HG02870 (cell line): ENCODE measurements around the gene TTLL11.

Experiments used
- ATAC-seq: cut with Tn5 transposase; IDR thresholded peaks from one replicate; pipeline ENCODE4 v1.9.1; 2021; ENCODE audit warnings: mild to moderate bottlenecking, moderate library complexity; ENCODE audit not compliant: unreplicated experiment

TTLL11 gene

DNA sequence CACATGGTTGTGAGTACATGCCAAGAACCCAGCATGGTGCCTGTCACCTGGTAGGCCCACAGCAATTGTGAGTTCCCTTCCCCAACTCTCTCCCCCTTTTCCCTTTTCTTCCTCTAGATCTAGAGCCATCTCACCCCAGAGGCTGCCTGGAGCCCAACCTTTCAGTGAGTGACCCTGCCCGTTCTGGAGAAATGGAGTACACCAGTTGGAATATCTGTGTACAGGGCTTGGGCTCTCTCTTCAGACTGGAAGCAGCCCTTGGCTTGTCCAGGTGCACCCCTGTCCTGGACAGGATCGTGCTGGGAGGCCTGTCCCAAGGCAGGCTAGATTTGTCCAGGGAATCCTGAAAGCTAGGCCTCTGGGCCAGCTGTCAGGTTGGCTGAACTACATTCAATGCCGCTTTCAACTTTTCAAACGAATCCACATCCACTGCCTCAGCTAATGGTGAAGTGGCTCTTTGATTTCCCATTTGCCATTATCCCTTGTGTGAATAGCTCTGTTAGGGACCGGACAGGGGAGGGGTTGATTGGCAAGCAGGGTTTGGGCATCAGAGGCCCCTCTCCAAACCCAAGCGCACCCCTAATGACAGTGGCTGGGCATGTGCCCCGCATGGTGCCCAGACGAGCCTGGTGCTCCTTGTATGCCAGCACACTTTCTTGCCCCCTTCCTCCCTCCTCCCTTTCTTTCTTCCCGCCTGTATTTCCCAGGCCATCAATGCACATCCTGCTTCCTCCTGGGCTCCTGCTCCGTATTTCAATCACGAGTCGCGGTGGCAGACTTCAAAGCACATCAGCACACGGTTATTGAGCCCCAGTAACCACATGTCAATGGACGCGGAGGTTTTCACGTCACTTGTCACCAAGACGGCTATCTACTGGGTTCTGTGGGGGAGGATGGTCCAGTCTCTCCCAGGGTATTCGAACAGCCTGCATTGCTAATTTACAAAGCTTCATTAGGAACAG, 230.5 kb downstream of the TTLL11 start:
- ATAC-seq = no peak

DNA sequence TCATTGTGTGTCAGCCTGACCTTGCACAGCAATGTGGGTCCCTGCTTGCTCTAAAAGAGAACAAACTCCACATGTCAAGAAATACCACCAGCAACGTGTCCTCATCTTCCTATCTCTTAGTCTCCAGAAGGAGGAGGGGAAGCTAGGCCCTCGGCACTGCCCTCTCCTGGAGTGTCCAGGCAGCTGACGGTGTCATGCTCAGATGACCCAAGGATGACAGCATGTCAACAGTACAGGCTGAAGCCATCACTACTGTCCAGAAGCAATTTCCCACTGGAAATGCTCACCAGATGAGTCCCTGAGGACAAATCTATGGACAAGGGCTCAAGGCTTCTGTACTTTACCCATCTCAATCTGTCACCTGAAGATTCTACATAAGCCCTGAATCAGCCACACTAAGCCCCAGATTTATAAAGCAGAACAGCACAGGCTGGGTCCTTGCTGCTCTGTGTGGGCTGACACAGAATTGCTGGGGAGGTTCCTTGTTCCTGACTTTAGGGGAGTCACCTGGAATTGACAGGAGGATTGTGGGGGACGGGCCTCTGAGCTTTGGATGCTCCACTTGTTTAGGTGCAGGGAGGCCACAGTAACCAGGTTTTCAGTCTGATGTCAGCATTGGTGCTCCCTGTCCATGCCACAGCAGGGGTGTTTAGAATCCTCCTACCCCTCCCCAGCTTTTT, 231.5 kb downstream of the TTLL11 start:
- no peak for ATAC-seq

GRCh38 chr9:121860744-121861143, 232.4 kb downstream of the TTLL11 start:
- ATAC-seq = no peak

DNA sequence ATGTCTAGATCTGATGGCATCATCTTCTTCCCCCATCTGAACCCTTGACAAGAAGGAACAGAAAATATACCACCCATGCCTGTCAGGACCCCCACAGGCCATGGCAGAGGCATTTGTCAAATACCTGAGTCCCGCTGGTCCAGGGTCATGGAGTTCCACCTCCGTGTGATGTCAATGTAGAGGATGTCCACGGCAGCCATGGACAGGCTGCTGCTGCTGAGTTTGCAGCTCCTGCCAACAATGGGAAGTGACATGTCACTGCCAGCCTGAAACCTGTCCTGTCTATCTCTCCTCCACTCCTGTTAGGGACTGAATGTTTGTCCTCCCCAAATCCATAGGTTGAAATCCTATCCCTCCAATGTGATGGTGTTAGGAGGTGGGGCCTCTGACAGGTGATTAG, 232.9 kb downstream of the TTLL11 start:
- ATAC-seq = no peak

GRCh38 chr9:121859646-121860045, 233.5 kb downstream of the TTLL11 start:
- no peak for ATAC-seq

GRCh38 chr9:121858788-121859187, 234.3 kb downstream of the TTLL11 start:
- ATAC-seq = no peak

- no peak for ATAC-seq
Measured at GRCh38 chr9:121857928-121858327, 235.2 kb downstream of the TTLL11 start.

GRCh38 chr9:121855476-121855875, 237.6 kb downstream of the TTLL11 start:
- no peak for ATAC-seq

- ATAC-seq = no peak
Measured at GRCh38 chr9:121853617-121854395, 239.3 kb downstream of the TTLL11 start.

DNA sequence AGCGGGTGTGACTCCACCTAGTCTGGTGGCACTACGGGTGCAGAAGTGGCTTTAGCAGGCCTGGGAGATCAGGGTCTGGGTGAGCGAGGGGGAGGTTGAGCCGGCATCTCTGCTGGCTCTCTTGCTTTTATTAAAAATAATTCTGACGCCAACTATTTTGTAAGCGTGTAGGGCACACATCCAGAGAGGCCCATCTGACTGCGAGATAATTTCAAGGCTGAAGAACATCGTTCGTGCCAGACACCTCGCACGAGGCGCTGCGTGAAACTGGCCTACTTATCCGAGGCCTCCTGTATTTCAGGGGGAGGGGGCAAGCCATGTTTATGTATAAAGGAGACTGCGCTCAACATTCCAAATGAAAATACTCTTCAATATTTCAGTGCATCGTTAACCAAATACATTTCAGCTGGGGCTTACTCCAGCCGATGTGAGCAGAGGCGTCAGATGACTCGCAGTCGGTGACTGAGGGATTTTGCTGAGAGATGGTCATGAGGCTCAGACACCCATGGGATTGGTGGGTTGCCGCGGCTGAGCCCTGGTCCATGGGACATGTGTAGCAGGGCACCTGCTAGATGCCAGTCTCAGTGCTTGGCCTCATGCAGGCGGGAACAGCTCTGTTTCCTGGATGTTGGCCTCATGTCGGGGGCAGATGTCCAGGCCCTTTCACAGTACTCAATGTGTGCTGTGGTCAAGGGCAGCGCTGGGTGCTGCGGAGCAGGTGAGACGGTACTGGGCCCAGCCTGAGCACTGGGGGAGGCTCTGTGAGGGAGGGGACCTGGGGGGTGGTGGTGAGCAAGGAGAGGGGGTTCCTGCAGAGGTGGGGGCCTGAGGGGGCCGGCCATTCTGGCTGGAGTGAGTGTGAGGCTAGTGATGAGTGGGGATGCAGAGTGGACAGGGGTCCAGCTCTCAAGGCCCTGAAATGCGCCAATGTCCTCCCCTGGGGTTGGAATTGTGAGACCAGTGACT, 240.2 kb downstream of the TTLL11 start:
- no peak for ATAC-seq

- ATAC-seq = no peak
Measured at GRCh38 chr9:121852241-121852640, 240.9 kb downstream of the TTLL11 start.

GRCh38 chr9:121851641-121852091, 241.4 kb downstream of the TTLL11 start:
- no peak for ATAC-seq

DNA sequence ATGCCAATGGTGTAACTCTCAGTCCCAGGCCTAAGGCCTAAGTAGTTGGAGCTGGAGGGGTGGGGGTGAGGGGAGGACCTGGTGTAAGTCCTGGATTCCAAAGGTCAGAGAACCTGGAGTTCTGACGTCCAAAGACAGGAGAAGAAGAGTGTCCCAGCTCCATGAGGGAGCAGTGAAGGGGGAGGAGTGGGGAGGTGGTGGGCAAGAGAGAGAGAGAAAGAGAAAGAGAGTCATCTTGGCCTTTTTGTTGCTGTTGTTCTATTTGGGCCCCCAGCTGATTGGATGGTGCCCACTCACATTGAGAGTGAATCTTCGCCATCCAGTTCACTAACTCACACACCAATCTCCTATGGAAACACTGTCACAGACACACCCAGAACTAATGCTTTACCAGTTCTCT, 242.7 kb downstream of the TTLL11 start:
- no peak for ATAC-seq

- no peak for ATAC-seq
Measured at GRCh38 chr9:121849554-121849953, 243.6 kb downstream of the TTLL11 start.

DNA sequence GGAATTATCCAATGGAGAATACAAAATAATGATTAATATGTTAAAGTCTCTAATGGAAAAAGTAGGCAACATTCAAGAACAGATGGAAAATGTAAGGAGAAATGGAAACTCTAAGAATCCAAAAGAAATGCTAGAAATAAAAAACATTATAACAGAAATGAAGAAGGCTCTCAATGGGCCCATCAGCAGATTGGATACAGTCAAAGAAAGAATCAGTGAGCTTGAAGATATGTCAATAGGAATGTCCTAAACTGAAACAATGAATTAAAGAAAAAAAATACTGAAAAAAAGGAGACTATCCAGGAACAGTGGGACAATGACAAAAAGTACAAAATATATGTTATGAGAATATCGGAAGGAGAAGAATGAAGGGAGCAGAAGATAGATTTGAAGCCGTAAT, 248.5 kb downstream of the TTLL11 start:
- ATAC-seq = no peak

GRCh38 chr9:121844098-121844497, 249.0 kb downstream of the TTLL11 start:
- no peak for ATAC-seq

DNA sequence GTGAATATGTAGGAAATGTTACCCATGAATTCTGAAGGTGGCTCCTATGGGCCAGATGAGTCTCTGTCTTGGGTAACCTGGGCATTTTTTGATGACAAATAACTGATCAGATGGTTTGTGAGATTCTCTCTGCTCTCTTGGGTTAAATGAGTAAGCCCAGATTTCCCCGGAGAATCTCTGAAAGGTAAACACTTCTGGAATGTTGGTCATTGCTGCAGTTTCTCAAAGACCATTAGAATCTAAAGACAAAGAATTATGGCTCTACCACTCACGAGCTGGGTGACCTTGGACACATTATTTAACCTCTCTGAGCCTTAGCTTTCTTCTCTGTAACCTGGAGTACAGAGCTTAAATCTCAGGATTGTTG, 250.5 kb downstream of the TTLL11 start:
- ATAC-seq = no peak

DNA sequence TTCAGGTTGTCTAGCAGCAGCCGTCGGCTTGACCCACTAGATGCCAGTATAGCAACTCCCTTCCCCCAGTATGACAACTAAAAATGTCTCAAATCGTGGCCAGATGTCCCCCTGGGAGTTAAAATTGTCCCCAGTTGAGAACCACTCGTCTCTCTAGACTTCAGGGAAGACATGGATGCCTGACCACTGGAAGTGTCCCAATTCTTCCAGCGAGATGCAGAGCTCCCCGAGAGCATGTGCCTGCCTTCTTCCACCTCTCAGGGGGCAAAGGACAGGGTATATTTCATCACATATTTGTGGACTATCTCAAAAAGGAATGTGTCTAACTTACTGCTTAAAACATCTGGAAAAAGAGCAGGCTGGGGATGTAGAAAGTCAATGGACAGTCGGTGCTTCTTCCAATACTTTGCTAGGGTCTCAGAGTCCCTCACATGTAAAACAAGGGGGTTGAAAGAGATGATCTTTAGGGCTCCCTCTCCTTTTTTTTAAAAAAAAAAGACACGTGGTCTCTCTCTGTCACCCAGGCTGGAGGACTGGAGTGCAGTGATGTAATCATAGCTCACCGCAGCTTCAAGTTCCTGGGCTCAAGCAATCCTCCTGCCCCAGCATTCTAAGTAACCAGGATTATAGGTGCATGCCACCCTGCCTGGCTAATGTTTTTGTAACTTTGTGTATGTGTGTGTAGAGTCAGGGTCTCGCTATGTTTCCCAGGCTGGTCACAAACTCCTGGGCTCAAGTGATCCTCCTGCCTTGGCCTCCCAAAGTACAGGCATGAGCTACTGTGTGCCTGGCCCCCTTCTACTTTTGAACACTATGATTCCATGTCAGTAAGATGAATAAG, 251.1 kb downstream of the TTLL11 start:
- ATAC-seq = no peak
